Keratinocyte (primary cell): ENCODE measurements around the gene CYB561A3. TPM values are rescaled to one million over a fixed set of nuclear protein-coding genes. Genes with fewer than 3 reads are reported as not detected.

Source experiments
- DNase-seq: peaks from one replicate; pipeline ENCODE4 v3.0.0-alpha.2; 2011; ENCODE audit warnings: low read depth, missing footprints, low spot score
- FAIRE-seq: peaks from 2 replicates; lab custom pipeline; 2011; peaks lifted over from hg19 to GRCh38; lab: Jason Lieb, UNC
- H2AFZ ChIP-seq: 2 replicates; pipeline ENCODE4 v1.6.0; 2012; ENCODE audit warnings: low read length, control low read depth, inconsistent platforms; ENCODE audit not compliant: control insufficient read depth
- H3K27ac ChIP-seq: 2 replicates; pipeline ENCODE4 v1.5.1; 2011; ENCODE audit warnings: low read length; ENCODE audit not compliant: control insufficient read depth, insufficient read depth
- H3K27me3 ChIP-seq: 3 replicates; pipeline ENCODE4 v1.6.0; 2011; ENCODE audit warnings: low read length; ENCODE audit not compliant: control insufficient read depth, insufficient read depth; ENCODE audit errors: extremely low read depth
- H3K36me3 ChIP-seq, 2 experiments: 2 replicates in 1 of 2; 3 replicates in 1 of 2; pipeline ENCODE4 v1.5.1; 2011; ENCODE audit warnings: low read length in 2 of 2, mild to moderate bottlenecking in 1 of 2; ENCODE audit not compliant: control insufficient read depth in 2 of 2, insufficient read depth in 2 of 2; ENCODE audit errors: extremely low read depth in 1 of 2
- H3K4me1 ChIP-seq: 3 replicates; pipeline ENCODE4 v1.5.1; 2011; ENCODE audit warnings: low read length; ENCODE audit not compliant: control insufficient read depth, insufficient read depth; ENCODE audit errors: extremely low read depth
- H3K4me2 ChIP-seq: 3 replicates; pipeline ENCODE4 v1.6.0; 2011; ENCODE audit warnings: low read depth, low read length; ENCODE audit not compliant: control insufficient read depth, insufficient read depth; ENCODE audit errors: extremely low read depth
- H3K4me3 ChIP-seq, 3 experiments: fragments of 200-600 bp in 1 of 3; sonication (generic) in 1 of 3; 2 replicates in 2 of 3; 3 replicates in 1 of 3; pipeline ENCODE4 v1.5.1; 2011 to 2016; ENCODE audit warnings: low read length in 3 of 3, mild to moderate bottlenecking in 3 of 3, control low read depth in 2 of 3, inconsistent platforms in 1 of 3, low read depth in 1 of 3, mixed read lengths in 1 of 3, mixed run types in 1 of 3, moderate library complexity in 1 of 3; ENCODE audit not compliant: control insufficient read depth in 2 of 3, insufficient read depth in 2 of 3; ENCODE audit errors: extremely low read depth in 1 of 3
- H3K79me2 ChIP-seq: 2 replicates; pipeline ENCODE4 v1.6.0; 2012; ENCODE audit warnings: low read length; ENCODE audit not compliant: control insufficient read depth, insufficient read depth
- H3K9ac ChIP-seq: 3 replicates; pipeline ENCODE4 v1.6.0; 2011; ENCODE audit warnings: low read length; ENCODE audit not compliant: control insufficient read depth, insufficient read depth; ENCODE audit errors: extremely low read depth
- H3K9me1 ChIP-seq: 3 replicates; pipeline ENCODE4 v1.6.0; 2011; ENCODE audit warnings: low read length; ENCODE audit not compliant: control insufficient read depth, insufficient read depth; ENCODE audit errors: extremely low read depth
- H3K9me3 ChIP-seq: 2 replicates; pipeline ENCODE4 v1.5.1; 2012; ENCODE audit warnings: low read depth, low read length; ENCODE audit not compliant: control insufficient read depth
- H4K20me1 ChIP-seq: 3 replicates; pipeline ENCODE4 v1.6.0; 2011; ENCODE audit warnings: low read length; ENCODE audit not compliant: control insufficient read depth, insufficient read depth; ENCODE audit errors: extremely low read depth
- EZH2 ChIP-seq: IDR thresholded peaks from one replicate; pipeline ENCODE4 v1.6.1; 2012; ENCODE audit warnings: inconsistent platforms, mild to moderate bottlenecking, low read length, moderate library complexity
- dilution Hi-C: fragments of 300-500 bp; cut with MboI; formaldehyde crosslinking; loops from one replicate; pipeline ENCODE4 v1.7.0; 2020; ENCODE audit warnings: low sequenced_read_pairs; ENCODE audit not compliant: extremely low pct_ligation_motif_present
- polyA plus RNA-seq, 5 experiments: library from polyadenylated mRNA; depleted of rRNA in 3 of 5; stranded (reverse) in 3 of 5; stranded (forward) in 1 of 5; unstranded in 1 of 5; fragments of >200 nt; gene quantifications; 1 replicate in 1 of 5; 2 replicates in 3 of 5; 3 replicates in 1 of 5; pipeline versions ENCODE4 v1.2.1 to v1.2.3, GENCODE V29; 2011 to 2012; ENCODE audit warnings: missing spikeins in 2 of 5, low read depth in 1 of 5, low replicate concordance in 1 of 5
- TF ChIP-seq, protein P1 (sequence below), 3 experiments: IDR thresholded peaks in 1 of 3; conservative IDR thresholded peaks in 1 of 3; optimal IDR thresholded peaks in 1 of 3; 2 replicates in 2 of 3; 3 replicates in 1 of 3; pipeline versions ENCODE3 to v1.5.1; 2011; ENCODE audit warnings: low read length in 3 of 3, mild to moderate bottlenecking in 3 of 3, moderate library complexity in 2 of 3, control low read depth in 1 of 3, inconsistent platforms in 1 of 3; ENCODE audit not compliant: insufficient read depth in 2 of 3; ENCODE audit errors: extremely low read depth in 1 of 3

CYB561A3 gene
- polyA plus RNA-seq, 1 donor (not counting 4 experiments of a cell fraction or from before 2014, with no cell fraction given), result 42.3 TPM

DNA sequence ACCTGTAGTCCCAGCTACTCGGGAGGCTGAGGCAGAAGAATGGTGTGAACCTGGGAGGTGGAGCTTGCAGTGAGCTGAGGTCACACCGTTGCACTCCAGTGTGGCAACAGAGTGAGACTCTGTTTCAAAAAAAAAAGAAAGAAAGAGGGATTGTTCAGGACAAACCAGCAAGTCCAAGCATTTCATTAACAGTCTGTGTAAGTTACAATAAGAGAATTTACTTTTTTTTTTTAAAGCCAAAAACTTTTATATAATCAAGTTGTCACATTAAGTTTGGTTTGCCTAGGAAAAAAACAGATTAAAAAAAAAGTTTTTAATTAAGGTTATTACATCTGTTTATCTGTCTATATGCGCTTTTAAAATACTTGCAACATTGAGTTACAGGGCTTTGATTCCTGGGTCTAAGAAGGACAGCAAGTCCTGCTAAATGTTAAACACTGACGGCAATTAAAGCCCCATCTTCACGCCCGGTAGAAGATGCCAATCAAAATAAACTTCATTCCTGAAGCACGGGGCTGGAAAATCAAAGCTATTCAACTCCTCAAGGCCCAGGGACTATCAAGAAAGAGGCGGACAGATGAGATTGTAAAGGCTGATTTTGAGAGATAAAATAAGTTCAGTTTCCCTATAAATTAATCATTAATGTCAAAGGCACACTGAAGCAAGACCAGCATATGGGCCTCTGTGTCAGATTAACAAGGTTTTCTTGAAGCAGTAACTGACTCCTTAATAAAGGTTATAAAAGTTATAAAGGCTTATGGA is 11.2 kb upstream of the CYB561A3 start:
- Histone ChIP-seq H3K79me2 (no peaks in the 10 kb centered on the region), H2AFZ (no peak overlapping the region), H3K9ac (no peak overlapping the region), H3K4me3 (no peak overlapping the region), H3K4me2 (no peak overlapping the region), H3K27me3 (no peaks in the 10 kb centered on the region), H3K9me3 (no peaks in the 10 kb centered on the region), H3K4me1 (peaks cover 32% of the 10 kb centered on the region), H3K27ac (no peak overlapping the region), H3K9me1 (no peaks in the 10 kb centered on the region), H4K20me1 (no peaks in the 10 kb centered on the region), H3K36me3 (peaks cover 5 to 24% of the 10 kb centered on the region in 2 experiments)
- no peak for DNase-seq
- TF ChIP-seq, protein P1, sequence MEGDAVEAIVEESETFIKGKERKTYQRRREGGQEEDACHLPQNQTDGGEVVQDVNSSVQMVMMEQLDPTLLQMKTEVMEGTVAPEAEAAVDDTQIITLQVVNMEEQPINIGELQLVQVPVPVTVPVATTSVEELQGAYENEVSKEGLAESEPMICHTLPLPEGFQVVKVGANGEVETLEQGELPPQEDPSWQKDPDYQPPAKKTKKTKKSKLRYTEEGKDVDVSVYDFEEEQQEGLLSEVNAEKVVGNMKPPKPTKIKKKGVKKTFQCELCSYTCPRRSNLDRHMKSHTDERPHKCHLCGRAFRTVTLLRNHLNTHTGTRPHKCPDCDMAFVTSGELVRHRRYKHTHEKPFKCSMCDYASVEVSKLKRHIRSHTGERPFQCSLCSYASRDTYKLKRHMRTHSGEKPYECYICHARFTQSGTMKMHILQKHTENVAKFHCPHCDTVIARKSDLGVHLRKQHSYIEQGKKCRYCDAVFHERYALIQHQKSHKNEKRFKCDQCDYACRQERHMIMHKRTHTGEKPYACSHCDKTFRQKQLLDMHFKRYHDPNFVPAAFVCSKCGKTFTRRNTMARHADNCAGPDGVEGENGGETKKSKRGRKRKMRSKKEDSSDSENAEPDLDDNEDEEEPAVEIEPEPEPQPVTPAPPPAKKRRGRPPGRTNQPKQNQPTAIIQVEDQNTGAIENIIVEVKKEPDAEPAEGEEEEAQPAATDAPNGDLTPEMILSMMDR (optimal IDR thresholded peaks at IDR 0.05 in 1 of 3, IDR thresholded peaks at IDR 0.05 in 1 of 3, conservative IDR thresholded peaks at IDR 0.05 in 1 of 3; ENCODE audit: extremely low read depth in 1 of 3, insufficient read depth in 2 of 3, low read length in 3 of 3), result no peak
- TF ChIP-seq EZH2, result no peak
- dilution Hi-C loops, result no loop called here
- FAIRE-seq, result no peak

DNA sequence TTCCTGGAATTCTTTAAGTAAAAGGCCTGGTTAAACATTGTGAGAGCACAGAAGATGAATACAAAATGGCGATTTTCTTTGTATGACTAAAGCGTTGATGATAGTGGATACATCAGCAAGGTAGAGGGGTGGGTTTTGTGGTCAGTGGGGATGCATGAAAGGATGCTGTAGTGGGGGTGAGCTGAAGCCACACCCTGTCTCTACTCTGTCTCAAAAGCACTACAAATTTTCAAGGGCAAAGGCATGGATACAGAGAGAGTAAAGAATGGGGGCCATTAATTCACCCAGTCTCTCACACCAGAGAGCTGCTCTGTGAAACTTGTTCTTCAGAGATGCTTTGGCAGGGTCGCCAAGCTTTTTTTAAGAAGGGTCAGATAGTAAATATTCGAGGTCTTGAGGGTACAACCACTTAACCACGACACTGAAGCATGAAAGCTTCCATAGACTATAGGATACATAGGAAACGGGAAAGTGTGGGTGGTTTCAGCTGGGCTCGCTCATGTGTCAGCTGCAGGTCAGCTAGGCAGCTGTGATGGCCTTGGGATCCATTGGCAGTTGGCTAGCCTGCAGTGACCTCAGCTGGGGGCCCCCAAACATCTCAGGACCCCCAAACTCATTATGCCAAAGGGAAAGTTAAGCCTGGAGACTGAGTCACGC is 8.8 kb upstream of the CYB561A3 start:
- Histone ChIP-seq H2AFZ (no peak overlapping the region), H3K9me1 (no peaks in the 10 kb centered on the region), H3K4me3 (no peak overlapping the region), H3K79me2 (no peaks in the 10 kb centered on the region), H3K4me2 (peak overlapping the region; percentile 70), H3K4me1 (peaks cover 28% of the 10 kb centered on the region), H4K20me1 (no peaks in the 10 kb centered on the region), H3K9ac (peak overlapping the region; percentile 78), H3K9me3 (no peaks in the 10 kb centered on the region), H3K27ac (peak overlapping the region; percentile 99), H3K27me3 (no peaks in the 10 kb centered on the region), H3K36me3 (peaks cover 19 to 38% of the 10 kb centered on the region in 2 experiments)
- DNase-seq, result no peak
- no peak for TF ChIP-seq EZH2
- TF ChIP-seq, protein P1 (optimal IDR thresholded peaks at IDR 0.05 in 1 of 3, IDR thresholded peaks at IDR 0.05 in 1 of 3, conservative IDR thresholded peaks at IDR 0.05 in 1 of 3; ENCODE audit: extremely low read depth in 1 of 3, insufficient read depth in 2 of 3, low read length in 3 of 3), result no peak
- dilution Hi-C loops, result no loop called here
- FAIRE-seq, result no peak
